Left renal cortex interstitium (tissue), 4 donors: ENCODE data around the gene BCAM. TPM values are rescaled to one million over a fixed set of nuclear protein-coding genes. Genes with fewer than 3 reads are reported as not detected.
"Not testable (repeated sequence)": the region's sequence is repeated elsewhere in the genome, so short reads cannot be mapped to it uniquely, and the experiment has no call there.

Experiments
- DNase-seq, 4 donors: peaks; one replicate each; pipeline ENCODE4 v3.0.0-alpha.2; 2013; ENCODE audit warnings: low read depth in 4 of 4, low spot score in 2 of 4, missing footprints in 1 of 4
- polyA plus RNA-seq, 4 donors: library from polyadenylated mRNA; unstranded; fragments of 120-200 nt; gene quantifications; one replicate each; pipeline ENCODE4 v1.2.1, GENCODE V29; 2013; ENCODE audit not compliant: insufficient read length in 4 of 4

BCAM gene
- polyA plus RNA-seq = 100 to 1,000 TPM; 409 to 745 (median 689) TPM

GRCh38 chr19:44808463-44809371, at the start of gene BCAM:
Gene BCAM, plus strand, starts transcription at chr19:44809103. Its CDS starts 22 bp downstream, at chr19:44809125.
- DNase-seq = peak in 2 of 4 donors; percentile 51 to 73

GRCh38 chr19:44762038-44762437, 46.9 kb upstream of the BCAM start:
- no peak for DNase-seq

DNA sequence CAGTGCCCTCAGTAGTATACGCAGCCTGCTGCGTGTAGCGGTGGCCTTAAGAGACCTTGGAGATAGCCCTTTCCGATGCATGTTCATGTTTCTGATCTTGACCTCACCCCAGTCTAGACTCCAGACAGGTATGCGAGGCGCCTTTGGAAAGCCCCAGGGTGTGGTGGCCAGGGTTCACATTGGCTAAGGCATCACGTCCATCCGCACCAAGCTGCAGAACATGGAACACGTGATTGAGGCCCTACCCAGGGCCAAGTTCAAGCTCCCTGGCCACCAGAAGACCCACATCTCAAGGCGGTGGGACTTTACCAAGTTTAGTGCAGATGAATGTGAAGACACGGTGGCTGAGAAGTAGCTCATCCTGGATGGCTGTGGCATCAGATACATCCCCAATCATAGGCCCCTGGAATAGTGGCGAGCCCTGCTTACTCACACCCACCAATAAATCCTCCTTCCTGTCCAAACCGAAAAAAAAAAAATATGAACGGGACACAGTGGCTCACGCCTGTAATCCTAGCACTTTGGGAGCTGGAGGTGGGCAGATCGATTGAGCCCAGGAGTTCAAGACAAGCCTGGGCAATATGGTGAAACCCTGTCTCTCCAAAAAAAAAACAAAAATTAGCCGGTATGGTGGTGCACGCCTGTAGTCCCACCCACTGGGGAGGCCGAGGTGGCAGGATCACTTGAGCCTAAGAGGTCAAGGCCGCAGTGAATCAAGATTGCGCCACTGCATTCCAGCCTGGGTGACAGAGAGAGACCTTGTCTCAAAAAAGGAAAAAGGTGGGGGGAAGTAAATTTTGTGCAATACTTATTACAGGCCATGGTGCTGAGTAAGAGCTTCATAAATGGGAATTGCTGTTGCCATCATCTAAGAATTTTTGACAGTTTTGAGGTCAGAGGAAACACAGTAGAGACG, 43.6 kb upstream of the BCAM start:
- DNase-seq = no peak

- no peak for DNase-seq
Observed at GRCh38 chr19:44765949-44766335, 43.0 kb upstream of the BCAM start.

GRCh38 chr19:44767295-44768180, 41.4 kb upstream of the BCAM start:
- DNase-seq = no peak

GRCh38 chr19:44770550-44771257, 38.2 kb upstream of the BCAM start:
- DNase-seq = peak in 3 of 4 donors; percentile 78 to 90 (median 85)

GRCh38 chr19:44772144-44772543, 36.8 kb upstream of the BCAM start:
- not testable (repeated sequence) for DNase-seq

- DNase-seq = no peak
Observed at GRCh38 chr19:44772959-44773358, 35.9 kb upstream of the BCAM start.

DNA sequence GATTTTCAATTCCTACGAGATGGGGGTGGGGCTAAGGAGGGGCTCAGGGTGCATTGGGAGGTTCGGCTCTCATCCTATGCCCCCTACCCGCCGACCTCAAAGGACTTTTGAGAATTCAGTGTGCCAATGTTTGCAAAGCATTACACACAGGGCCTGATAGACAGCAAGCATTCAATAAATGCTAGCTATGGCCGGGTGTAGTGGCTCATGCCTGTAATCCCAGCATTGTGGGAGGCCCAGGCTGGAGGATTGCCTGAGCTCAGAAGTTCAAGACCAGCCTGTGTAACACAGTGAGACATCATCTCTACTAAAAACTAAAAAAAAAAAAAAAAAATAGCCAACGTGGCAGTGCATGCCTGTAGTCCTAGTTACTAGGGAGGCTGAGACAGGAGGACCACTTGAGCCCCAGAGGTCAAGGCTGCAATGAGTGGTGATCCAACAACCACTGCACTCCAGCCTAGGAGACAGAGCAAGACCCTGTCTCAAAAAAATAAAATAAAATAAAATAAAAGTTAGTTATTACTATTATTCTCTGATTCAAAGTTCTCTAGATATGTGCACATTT, 33.1 kb upstream of the BCAM start:
- no peak for DNase-seq

GRCh38 chr19:44776402-44777096, 32.4 kb upstream of the BCAM start:
- no peak for DNase-seq

- no peak for DNase-seq
Observed at GRCh38 chr19:44777715-44778347, 31.1 kb upstream of the BCAM start, which contains the start of gene CBLC. Gene CBLC, plus strand, starts transcription at chr19:44777890. Its CDS starts 42 bp downstream, at chr19:44777932.

DNA sequence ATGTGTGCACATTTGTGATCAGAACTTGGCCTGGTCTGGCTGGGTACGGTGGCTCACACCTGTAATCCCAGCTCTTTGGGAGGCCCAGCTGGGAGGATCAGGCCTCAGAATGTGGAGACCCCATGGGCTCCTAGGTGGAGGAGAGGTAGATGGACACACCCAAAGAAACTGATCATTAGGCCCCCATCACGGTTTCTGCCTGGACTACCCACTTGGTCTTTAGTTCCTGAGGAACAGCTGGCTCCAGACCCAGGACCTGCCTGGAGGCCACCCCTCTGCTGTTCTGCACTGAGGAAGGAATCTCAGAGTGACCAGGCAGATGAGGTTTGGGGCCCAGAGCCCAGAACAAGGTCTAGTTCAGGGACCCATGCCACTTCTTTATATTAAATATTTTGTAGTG, 29.8 kb upstream of the BCAM start:
- DNase-seq = no peak

GRCh38 chr19:44781694-44782093, 27.2 kb upstream of the BCAM start:
- DNase-seq = not testable (repeated sequence)

DNA sequence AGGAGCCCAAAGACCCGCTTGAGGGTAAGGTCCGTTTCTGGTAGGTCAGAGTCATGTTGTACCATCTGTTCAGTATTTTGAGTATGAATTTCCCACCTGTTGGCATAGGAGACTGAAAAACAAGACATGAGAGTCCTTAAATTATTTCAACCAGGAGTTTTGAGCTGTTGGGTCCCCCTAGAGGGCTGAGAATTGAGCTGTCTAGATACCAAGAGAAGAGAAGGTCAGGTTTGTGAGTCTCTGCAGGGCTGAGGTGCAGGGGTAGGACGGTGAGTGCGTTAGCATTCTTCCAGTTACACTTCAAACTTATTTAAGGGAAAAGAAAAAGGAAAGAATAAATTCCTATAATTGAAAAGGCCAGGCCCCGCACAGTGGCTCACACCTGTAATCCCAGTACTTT, 26.2 kb upstream of the BCAM start:
- no peak for DNase-seq

- DNase-seq = no peak
Observed at GRCh38 chr19:44783545-44783944, 25.4 kb upstream of the BCAM start.

DNA sequence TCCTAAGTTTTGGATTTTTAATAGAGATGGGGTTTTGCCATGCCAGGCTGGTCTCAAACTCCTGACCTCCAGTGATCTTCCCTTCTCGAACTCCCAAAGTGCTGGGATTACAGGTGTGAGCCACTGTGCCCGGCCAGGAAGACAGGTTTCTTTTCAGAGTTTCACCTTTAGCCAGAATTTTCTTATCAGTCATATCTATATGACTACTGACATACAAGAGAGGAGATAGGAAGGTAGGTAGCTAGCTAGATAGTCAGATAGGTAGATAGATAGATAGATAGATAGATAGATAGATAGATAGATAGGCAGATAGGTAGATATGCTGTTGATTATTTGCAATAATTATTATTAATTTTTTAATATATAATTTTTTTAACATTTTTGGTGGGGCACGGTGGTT, 23.6 kb upstream of the BCAM start:
- DNase-seq = no peak

GRCh38 chr19:44785993-44786392, 22.9 kb upstream of the BCAM start:
- no peak for DNase-seq

- DNase-seq = no peak
Observed at GRCh38 chr19:44788971-44789370, 19.9 kb upstream of the BCAM start.
